GM13976 (cell line): Measurements from ENCODE around the gene ACY1.

ENCODE experiments used
- DNase-seq: peaks from one replicate; pipeline ENCODE4 v3.0.0; 2012; ENCODE audit warnings: low spot score
- CTCF ChIP-seq: IDR thresholded peaks from 2 replicates; pipeline ENCODE4 v1.5.1; 2012; ENCODE audit warnings: borderline replicate concordance, mild to moderate bottlenecking; ENCODE audit not compliant: insufficient read depth; ENCODE audit errors: extremely low read depth, missing control alignments, control extremely low read depth
- in situ Hi-C: fragments of 300-500 bp; cut with MboI; formaldehyde crosslinking; loops from one replicate; pipeline ENCODE4 v1.12.0; 2022; ENCODE audit warnings: low sequenced_read_pairs, mixed read lengths, inconsistent platforms; ENCODE audit not compliant: unreplicated experiment

The ACY1 gene

GRCh38 chr3:51937611-51938450 is 45.5 kb upstream of the ACY1 start:
- no peak for TF ChIP-seq CTCF
- in situ Hi-C loops = no loop called here
- peak; percentile 18 for DNase-seq

GRCh38 chr3:51938780-51939425 is 44.4 kb upstream of the ACY1 start:
- in situ Hi-C loops = no loop called here
- no peak for TF ChIP-seq CTCF
- no peak for DNase-seq

GRCh38 chr3:51940648-51941462 is 42.5 kb upstream of the ACY1 start:
- in situ Hi-C loops = no loop called here
- no peak for TF ChIP-seq CTCF
- DNase-seq = no peak

GRCh38 chr3:51941463-51941797 is 41.9 kb upstream of the ACY1 start:
- no peak for DNase-seq
- in situ Hi-C loops = no loop called here
- TF ChIP-seq CTCF = no peak

GRCh38 chr3:51941798-51942602 is 41.3 kb upstream of the ACY1 start, which contains the start of the genes PARP3 and RRP9:
PARP3 (plus strand) TSS chr3:51942363; CDS start chr3:51943356, 993 bp downstream.
RRP9 (minus strand) TSS chr3:51941904; CDS start chr3:51941867, 37 bp downstream.
- DNase-seq = peak; percentile 100
- peak; percentile 99 for TF ChIP-seq CTCF
- in situ Hi-C loops = no loop called here
